NB4 (cell line): ENCODE results near the gene POM121C.
"Not testable (repeated sequence)": the region's sequence is repeated elsewhere in the genome, so short reads cannot be mapped to it uniquely, and the experiment has no call there.

Experiments
- MYC ChIP-seq: IDR thresholded peaks from 2 replicates; pipeline ENCODE4 v1.6.1; 2011; ENCODE audit warnings: low read depth, low read length
- POLR2A ChIP-seq: IDR thresholded peaks from 2 replicates; pipeline ENCODE4 v1.6.1; 2011; ENCODE audit warnings: mild to moderate bottlenecking; ENCODE audit not compliant: insufficient read length; ENCODE audit errors: extremely low read depth
- TF ChIP-seq, protein P1 (sequence below): IDR thresholded peaks from one replicate; pipeline ENCODE4 v1.5.1; 2012; ENCODE audit warnings: low read depth, low read length
- TF ChIP-seq, protein P2 (sequence below): IDR thresholded peaks from 2 replicates; pipeline ENCODE4 v1.6.1; 2011; ENCODE audit warnings: low read depth, low read length

DNA sequence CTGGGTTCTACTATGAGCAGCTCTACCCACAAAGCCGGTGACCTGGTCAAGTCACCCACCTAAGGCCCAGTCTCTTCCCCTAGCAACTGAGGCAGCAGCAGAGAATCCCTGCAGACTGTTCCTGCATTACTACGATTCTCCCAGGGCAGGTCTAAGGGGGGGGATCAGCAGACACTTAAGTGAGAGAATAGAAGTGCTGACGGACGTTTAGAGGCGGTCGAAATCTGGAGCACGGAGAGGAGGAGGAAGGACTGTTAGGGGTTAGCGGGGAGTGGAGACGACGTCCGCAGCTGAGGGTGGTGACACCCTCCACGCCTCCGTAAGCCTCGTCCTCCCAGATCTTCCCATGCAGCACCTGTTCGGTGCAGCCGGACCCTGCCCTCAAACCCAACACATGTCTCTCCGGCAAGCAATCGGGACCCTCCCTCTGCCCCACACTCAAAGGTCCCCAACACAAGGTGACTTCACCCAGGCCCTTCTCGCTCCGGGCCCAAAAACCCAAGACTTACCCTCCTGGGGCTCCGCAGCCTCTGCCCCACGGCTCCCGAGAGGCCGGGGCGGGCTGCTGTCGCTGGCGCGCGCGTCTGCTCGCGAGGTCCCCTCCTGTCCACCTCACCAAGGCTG is 632 bp downstream of the POM121C start:
- TF ChIP-seq, protein P1, sequence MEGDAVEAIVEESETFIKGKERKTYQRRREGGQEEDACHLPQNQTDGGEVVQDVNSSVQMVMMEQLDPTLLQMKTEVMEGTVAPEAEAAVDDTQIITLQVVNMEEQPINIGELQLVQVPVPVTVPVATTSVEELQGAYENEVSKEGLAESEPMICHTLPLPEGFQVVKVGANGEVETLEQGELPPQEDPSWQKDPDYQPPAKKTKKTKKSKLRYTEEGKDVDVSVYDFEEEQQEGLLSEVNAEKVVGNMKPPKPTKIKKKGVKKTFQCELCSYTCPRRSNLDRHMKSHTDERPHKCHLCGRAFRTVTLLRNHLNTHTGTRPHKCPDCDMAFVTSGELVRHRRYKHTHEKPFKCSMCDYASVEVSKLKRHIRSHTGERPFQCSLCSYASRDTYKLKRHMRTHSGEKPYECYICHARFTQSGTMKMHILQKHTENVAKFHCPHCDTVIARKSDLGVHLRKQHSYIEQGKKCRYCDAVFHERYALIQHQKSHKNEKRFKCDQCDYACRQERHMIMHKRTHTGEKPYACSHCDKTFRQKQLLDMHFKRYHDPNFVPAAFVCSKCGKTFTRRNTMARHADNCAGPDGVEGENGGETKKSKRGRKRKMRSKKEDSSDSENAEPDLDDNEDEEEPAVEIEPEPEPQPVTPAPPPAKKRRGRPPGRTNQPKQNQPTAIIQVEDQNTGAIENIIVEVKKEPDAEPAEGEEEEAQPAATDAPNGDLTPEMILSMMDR: not testable (repeated sequence)
- not testable (repeated sequence) for TF ChIP-seq POLR2A, MYC
- TF ChIP-seq, protein P2, sequence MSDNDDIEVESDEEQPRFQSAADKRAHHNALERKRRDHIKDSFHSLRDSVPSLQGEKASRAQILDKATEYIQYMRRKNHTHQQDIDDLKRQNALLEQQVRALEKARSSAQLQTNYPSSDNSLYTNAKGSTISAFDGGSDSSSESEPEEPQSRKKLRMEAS: not testable (repeated sequence)
